GM19463 (cell line): Measurements from ENCODE around the gene FBXL17.
A peak's percentile ranks its signal among the peaks of the same experiment; 100 is the strongest.
"Not testable (repeated sequence)": the region's sequence is repeated elsewhere in the genome, so short reads cannot be mapped to it uniquely, and the experiment has no call there.

Experiments used
- ATAC-seq: cut with Tn5 transposase; IDR thresholded peaks from one replicate; pipeline ENCODE4 v1.9.1; 2021; ENCODE audit warnings: mild to moderate bottlenecking, moderate library complexity; ENCODE audit not compliant: unreplicated experiment

The FBXL17 gene

DNA sequence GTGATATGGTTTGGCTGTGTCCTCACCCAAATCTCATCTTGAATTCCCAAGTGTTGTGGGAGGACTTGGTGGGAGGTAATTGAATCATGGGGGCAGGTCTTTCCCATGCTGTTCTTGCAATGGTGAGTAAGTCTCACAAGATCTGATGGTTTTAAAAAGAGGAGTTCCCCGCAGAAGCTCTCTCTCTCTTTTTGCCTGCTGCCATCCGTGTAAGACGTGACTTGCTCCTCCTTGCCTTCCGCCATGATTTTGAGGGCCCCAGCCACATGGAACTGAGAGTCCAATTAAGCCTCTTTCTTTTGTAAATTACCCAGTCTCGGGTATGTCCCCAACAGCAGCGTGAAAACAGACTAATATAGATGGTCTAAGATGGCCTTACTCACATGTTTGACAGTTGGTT, 210.1 kb downstream of the FBXL17 start:
- ATAC-seq: no peak

DNA sequence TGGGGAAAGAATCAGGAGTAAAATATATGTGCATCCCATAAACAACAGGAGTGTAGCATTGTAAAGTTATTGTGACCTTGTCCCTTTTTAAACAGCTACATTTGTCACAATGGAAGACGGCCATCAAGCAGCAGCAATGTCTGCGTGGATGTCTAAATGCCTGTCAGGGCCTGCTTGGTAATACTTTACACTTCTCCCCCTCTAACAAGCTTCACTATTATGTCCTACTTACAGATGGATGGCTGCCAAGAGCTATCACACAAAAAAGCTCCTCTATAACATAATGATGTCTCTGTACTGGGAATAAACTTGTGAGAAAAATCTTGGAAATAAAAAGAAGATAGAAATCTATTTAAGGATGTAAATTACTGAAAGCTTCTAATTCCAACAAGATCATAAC, 213.0 kb downstream of the FBXL17 start:
- no peak for ATAC-seq

DNA sequence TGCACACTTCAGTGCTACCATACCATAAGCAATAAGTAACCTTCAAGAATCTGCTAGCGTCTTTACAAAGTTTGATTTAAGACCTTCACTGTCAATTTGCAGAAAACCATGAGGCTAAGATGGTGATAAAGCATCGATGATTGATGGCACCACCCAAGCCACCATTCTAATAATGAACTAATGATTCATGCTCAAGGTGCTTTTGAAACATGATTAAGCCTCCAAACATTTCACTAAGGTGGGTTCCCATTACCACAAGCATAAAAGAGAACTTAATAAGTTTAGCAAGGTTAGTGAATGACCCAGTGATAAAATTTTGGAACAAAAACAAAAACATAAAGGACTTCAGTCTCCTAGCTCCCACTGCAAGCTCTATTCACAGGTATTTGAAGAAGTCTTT, 214.7 kb downstream of the FBXL17 start:
- ATAC-seq: no peak

DNA sequence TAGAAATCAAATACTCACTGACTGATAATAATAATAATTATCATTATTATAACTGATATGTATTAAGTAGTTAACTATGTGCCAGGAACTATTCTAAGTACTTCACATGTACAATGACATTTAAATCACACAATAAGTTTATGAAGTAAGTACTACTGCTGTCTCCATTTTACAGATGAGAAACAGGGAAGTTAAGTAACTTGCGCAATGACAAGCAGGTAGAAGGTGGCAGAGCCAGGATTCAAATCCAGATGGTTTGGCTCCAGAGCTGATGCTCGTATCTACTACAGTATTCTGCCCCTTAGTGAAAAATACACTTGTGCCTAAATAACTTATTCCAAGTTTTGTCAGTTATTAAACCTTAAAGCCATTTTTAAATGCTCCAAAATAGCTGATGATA, 217.3 kb downstream of the FBXL17 start:
- ATAC-seq: no peak

DNA sequence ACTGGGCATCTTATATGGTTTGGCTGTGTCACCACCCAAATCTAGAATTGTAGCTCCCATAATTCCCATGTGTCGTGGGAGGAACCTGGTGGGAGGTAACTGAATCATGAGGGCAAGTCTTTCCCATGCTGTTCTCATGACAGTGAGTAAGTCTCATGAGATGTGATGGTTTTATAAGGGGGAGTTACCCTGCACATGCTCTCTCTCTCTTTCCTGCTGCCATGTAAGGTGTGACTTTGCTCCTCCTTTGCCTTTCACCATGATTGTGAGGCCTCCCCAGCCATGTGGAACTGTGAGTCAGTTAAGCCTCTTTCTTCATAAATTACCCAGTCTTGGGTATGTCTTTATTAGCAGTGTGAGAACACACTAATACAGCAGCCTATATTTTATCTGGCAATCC, 229.0 kb downstream of the FBXL17 start:
- not testable (repeated sequence) for ATAC-seq

DNA sequence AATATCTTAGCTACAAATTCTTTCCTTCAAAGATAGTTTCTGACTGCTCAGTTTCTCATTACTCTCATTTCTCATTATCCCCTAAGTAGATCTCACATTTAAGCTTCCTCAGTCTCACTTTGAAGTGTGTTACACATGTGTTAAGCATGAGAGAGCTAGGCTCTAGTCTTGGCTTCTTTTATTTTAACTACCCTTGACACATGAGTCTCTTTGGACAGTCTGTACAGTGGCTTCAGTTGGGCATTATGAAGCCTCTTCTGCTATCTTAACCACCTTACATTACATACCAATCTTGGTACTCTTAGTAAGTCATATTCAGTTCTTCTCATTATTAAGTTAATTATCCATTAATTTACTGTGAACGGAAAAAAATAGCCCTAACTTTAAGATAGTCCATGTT, 232.5 kb downstream of the FBXL17 start:
- no peak for ATAC-seq

DNA sequence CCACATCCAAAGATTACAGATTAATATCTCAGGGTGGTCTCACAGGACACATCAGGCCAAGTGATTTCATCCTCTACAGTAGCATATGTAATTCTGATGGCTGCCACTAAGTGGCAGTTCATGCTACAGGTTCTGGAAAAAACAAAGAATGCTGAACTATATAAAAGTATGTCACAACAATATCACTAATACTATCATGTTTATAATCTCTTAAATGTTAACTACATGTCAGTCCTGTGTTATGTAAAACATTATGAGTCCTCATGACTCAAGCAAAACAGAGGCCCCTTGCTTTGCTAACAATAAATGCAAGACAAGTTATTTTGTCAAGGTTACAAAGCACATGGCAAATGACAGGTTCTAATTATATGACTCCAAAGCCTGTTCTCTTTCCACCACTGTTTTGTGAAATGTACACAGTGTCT, 233.2 kb downstream of the FBXL17 start:
- no peak for ATAC-seq

DNA sequence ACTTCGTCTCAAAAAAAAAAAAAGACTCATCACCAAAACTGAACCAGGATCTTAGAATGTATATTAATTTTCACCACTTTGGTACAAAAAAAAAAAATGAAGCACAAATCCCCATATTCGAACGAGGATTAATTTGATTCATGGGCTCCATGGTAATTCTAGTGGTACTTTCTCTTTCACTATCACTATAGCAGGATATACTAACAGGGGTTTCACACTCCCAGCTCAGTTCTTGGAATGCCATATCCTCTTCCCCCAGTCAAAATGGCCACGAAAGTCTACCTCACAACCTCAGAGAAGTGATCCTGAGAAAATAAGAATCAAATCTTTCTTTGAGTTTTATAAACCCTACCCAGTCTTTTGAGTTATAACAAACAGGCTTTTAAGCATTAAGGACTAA, 235.7 kb downstream of the FBXL17 start:
- no peak for ATAC-seq

DNA sequence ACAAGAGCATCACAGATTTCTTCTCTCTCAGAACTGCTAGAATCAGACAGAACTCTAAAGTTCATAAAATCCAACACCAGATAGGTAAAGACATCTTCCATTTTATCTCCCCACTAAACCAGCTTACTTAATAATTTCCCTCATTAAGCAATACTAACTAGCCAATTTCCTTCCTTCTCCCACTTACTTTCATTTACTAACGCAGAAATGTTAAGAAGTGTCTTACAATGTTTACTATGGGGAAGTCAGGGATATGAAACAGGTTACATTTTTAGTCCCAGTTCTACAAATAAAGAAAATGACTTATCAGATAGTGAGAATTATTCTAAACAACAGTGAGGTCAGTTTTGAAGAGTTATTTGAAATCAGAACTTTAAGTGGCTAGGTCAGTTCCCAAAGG, 236.5 kb downstream of the FBXL17 start:
- no peak for ATAC-seq

DNA sequence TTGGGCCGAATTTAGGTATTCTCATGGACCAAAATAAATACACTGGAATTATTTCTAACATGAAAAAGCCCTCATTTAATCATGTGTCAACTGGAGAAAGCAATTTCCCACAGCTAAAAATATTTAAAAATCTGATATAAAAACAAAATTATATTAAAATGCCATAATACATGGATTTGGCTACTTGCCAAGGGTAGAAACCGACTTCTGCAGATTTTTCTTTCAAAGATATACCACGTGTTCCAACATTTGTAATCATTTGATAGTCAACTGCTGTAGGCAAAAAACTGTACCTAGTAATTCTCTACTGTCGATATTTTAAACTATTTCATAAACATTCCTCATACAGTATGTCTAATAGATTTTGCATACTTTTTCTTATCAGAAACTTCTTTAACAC, 237.6 kb downstream of the FBXL17 start:
- ATAC-seq: no peak

DNA sequence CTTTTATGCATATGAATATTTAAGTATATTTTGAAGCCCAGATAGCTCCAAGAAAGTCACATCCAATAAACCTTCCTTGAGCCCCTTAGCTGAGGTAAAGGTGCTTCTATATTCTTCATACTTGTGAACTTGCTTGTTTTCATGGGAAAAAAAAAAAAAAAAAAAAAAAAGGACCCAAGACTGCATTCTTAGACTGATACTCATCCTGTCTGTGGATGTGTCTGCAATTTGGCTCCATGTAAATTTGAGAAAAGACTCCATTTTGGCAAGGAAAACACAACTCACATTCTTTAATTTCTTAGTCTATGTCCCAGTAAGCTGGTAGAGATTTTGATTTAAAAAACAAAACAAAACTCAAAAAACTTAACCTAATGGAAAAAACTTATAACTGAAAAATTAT, 238.3 kb downstream of the FBXL17 start:
- no peak for ATAC-seq

DNA sequence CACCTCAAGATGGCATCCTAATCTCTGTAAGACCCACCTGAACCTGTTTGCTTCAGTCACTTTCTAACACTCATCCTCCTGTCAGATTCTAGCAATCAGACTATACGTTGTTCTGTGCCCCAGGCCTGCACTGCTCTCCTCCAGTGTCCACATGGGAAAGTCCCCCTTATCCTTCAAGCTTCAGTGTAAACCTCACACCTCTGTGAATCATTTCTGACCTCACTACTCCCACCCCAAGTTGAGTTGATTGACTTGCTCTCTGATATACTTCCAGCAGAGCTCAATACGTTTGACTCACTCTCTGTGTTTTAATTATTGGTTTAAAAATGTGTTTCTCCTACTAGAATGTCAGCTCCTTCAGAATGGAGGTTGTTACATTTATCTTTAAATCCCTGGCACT, 240.2 kb downstream of the FBXL17 start:
- ATAC-seq: peak; percentile 79

DNA sequence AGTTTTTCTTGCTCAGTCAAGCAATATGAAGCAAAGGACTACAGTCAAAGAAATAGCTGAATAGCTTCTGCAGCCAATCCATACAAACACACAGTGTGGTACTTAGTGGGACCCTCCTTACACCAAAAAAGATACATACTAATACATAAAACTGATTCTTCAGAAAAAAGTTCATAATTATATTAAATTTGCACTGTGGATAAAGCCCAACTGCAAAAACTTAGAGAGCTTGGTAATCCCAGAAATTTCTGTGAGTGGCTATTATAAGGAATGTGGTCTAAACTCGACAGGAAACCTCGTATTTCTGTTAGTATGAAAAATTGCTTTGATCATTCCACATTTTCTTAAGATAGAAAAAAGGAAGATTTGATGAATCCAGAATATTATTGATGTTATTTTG, 245.4 kb downstream of the FBXL17 start:
- ATAC-seq: no peak

DNA sequence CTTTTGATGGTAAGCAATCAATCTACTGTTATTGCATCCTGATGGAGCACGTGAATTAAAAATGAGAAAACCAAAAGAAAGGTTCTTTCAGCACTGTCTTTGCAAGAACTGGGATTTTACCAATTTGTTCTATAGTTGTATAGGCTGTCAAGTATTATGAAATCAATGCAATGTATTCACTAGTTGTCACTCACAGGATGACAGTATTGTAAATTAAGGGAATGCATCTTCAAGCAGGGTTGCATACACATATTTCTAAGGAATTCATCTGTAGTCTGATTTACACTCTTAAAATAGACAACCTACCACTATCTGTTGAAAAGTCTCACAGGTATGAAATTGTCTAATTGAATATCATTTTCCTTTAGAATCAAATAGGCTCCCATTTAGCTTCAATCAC, 252.8 kb downstream of the FBXL17 start:
- ATAC-seq: no peak

DNA sequence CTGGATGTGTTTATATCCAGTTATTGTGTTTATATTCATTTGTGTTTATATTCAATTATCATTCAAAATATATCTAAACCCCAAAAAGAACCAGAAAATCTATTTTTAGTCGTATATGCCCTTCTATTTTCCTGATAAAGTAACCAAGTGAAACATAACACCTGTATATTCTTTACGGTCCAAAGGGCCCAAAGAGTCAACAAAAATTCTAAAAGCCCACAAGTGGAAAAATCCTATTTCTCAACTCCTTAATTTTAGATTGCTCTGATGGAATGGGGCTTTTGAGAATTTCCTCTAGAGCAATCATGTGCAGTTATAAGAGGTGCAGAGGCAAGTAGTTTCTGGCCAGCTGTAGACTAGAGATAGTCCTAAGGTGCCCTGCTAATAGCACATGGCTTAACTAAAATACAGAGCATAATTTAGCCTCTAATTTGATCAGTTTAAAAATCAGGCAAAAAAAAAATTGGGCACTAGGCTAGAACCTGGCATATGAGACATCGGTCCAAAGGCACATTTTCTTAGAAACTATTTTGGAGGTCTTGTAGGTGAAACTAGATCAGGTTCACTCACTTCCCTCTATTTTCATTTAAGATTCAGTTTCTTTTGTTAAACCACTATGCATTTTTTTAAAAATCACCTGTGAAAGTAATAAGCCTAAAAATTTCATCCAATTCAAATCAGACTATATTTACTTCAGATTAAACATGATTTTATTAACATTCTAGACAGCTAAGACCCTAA, 256.0 kb downstream of the FBXL17 start:
- no peak for ATAC-seq

DNA sequence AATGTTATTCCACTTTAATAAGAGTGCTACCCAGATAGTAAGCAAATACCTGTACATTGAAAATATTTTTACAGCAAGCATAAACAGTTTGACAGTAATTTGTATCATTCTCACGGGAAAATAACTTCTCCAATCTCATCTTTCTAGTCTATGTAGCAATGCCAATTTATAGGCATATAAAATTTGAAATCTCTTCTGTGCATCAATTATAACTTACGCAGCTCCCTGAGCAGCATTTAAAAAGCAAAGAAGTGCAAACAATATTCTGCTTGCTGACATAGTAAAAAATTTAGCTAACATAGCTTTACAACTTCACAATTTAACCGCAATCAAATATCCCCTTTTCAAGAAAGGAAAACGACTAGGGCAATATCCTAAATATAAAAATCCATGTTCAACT, 257.3 kb downstream of the FBXL17 start:
- no peak for ATAC-seq

DNA sequence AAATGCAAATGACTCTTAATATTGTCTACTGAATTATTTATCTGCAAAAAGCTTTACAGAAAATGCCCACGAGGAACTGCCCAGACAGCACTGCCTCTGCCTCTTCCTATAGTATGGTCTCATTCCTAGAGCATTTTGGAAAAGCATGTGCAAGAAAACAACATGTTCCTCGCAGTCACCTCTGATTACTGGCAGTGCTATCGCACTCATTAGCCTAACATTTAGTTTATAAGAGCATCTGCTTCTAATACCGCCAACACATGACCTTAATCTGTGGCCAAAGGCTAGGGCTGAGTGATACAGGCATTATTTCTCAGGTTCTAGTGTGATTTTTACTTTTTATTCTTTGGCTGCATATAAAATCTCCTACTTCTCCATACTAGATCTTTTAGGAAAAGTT, 259.2 kb downstream of the FBXL17 start:
- no peak for ATAC-seq

DNA sequence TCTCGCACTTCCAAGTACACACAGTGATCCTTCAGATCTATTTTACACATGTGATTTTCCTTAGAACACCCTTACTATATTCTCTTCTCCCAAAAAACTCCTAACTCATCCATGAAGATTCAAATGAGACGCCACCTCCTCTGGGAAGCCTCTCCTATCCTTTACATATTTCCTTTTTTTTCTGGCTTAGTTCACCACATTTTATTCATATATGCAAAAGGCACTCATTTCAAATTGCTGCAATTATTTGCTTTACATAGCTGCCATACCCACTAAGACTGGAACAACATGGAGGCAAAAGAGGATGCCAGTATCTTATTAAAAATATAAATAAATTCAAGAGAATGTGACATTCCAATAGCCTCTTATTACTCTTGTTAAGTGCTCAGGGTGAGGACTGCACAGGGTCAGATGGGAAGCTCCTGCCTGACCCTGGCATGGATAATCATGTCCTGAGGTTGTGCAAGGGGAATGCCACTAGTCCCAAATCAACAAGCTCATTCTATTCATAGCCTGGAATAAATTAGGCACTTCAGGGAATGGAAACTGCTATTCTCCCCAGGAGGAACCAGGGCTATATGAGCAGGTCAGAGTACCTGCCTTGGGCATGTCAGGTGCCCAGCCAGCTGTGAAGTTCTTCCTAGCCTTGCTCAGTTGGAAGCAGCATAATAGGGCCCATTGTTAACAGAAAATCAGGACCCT, 262.9 kb downstream of the FBXL17 start:
- no peak for ATAC-seq

DNA sequence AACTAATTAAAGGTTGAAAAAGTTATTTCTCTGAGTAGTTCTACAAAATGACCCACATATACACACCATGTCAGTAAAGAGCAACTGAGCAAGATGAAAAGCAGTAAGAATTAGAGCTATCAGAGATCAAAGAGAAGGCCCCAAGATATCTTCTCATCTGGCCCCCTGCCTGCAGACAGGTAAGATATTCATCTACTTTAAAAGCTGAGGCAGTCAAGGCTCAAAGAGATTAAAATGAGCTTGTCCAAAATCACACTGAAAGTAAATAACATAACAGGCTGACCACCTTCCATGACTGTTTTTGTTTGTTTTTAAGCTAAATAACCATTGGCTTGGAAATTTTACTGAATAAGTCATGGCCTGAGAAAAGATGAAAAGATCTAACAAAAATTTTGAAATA, 266.2 kb downstream of the FBXL17 start:
- ATAC-seq: no peak

DNA sequence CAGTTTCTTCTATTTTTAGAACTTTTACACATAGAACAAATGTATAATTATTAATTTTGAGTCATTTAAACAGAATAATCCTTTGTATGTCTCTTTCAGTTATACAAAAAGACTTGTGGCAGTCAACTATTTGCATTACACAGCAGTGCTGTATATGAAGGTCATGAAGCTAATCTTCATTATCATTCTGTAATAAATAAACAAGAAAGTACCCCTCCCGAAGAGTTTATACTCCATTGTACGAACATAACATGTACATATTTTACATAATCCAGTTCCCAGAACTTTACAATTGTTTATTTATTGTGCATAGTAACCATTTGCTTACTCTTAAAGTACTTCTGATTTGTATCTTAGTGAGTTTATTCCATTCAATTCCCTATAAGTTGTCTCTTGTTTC, 267.9 kb downstream of the FBXL17 start:
- ATAC-seq: no peak

DNA sequence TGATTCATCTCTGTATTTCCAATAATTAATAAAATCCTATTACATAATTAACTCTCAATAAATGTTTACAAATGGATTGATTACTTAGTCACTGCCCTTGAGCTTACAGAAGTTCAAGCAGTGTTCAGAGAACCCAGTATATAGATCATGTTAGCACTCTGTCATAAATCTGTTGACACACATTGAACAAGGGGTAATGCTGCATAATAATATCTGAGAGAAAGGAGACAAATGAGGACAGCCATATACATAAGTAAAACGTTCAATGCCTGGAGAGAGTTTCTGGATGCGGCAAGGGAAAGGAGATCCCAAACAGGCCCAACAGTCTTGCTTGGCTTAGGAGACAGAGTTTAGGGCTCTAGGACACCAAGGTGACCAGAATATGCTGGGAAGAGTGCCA, 270.2 kb downstream of the FBXL17 start:
- no peak for ATAC-seq

DNA sequence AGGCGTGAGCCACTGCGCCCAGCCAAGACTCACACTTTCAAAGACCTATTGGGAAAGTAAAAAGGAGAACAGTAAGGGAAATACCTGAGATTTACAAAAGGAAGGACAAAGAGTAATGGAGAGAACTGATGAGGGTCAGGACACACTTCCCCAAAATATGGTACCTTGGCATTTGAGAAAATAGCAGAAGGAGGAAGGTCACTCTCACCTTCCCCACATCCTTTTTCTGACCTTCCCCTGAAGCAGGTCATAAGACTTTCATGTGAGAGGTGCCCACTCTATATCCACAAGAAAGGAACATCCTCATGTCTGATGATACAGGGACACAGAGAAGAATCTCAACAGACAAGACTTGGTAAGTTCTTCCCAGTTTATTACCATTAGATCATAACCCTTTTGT, 272.8 kb downstream of the FBXL17 start:
- ATAC-seq: no peak

DNA sequence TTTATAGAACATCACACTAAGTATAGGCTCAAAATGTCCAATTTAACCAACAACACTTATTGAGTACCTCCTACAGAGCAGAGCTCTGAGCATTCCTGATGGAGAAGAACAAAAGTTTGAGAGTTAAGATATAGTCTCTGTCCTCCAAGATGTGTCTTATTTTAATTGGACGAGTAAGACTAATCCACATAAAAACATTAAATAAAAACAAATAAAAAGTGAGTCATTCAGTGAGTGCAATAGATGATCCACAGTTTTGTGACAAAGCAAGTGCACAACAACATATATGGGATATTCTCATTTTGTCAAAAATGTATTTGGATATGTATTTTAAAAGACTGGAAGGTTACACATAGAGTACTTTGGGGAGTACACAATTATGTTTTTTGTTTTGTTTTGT, 277.4 kb downstream of the FBXL17 start:
- ATAC-seq: no peak
